GM18858 (cell line): ENCODE data around the gene NFAM1.

Experiments used
- ATAC-seq: cut with Tn5 transposase; IDR thresholded peaks from one replicate; pipeline ENCODE4 v1.9.1; 2021; ENCODE audit not compliant: unreplicated experiment

The NFAM1 gene

GRCh38 chr22:42384506-42384905, 47.7 kb downstream of the NFAM1 start:
- no peak for ATAC-seq

GRCh38 chr22:42383851-42384417, 48.3 kb downstream of the NFAM1 start:
- ATAC-seq: no peak

GRCh38 chr22:42383287-42383686, 48.9 kb downstream of the NFAM1 start:
- no peak for ATAC-seq

GRCh38 chr22:42380769-42381551, 51.2 kb downstream of the NFAM1 start:
- no peak for ATAC-seq

- ATAC-seq: no peak
Measured at GRCh38 chr22:42379966-42380537, 52.2 kb downstream of the NFAM1 start.

GRCh38 chr22:42376711-42377554, 55.3 kb downstream of the NFAM1 start:
- ATAC-seq: no peak

GRCh38 chr22:42375982-42376381, 56.2 kb downstream of the NFAM1 start:
- ATAC-seq: no peak

- no peak for ATAC-seq
Measured at GRCh38 chr22:42372976-42373375, 59.2 kb downstream of the NFAM1 start.

- no peak for ATAC-seq
Measured at GRCh38 chr22:42371501-42371900, 60.7 kb downstream of the NFAM1 start.

GRCh38 chr22:42371099-42371498, 61.1 kb downstream of the NFAM1 start:
- ATAC-seq: no peak

GRCh38 chr22:42369250-42370041, 62.8 kb downstream of the NFAM1 start:
- peak; percentile 86 for ATAC-seq

- ATAC-seq: no peak
Measured at GRCh38 chr22:42368379-42369249, 63.6 kb downstream of the NFAM1 start.

GRCh38 chr22:42367980-42368378, 64.2 kb downstream of the NFAM1 start:
- ATAC-seq: no peak

GRCh38 chr22:42366806-42367581, 65.2 kb downstream of the NFAM1 start:
- ATAC-seq: no peak

- no peak for ATAC-seq
Measured at GRCh38 chr22:42365942-42366695, 66.1 kb downstream of the NFAM1 start.

GRCh38 chr22:42365111-42365865, 66.9 kb downstream of the NFAM1 start:
- no peak for ATAC-seq

GRCh38 chr22:42364604-42365110, 67.5 kb downstream of the NFAM1 start:
- ATAC-seq: no peak
